ENCODE data around the gene RAPGEF5. TPM values are rescaled to one million over a fixed set of nuclear protein-coding genes. Genes with fewer than 3 reads are reported as not detected.

The RAPGEF5 gene
- total and polyA plus RNA-seq, 10 of the 15 experiments (the other 5 are each of a cell fraction or from before 2014, with no cell fraction given): 0.38 to 4.0 (median 1.6) TPM; not detected in 1

DNA sequence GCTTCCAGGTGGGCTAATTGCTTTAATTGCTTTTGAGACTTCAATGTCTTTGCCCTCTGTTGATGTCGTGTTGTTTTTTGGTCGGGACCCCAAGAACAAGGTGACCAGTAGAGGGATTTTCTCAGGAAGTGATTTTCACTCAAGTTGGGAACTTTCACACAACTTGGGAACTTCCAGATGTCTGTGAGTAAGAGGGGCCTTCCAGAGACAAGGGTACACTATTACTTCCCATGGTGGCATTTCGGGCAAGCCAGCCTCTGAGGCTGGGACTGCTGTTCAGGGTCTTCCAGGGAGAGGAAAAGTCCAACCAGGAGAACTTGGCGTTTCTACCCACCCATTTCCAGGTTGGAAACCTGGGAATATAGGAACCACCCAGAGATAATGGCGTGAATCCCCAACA is 241.3 kb downstream of the RAPGEF5 start (continued):
- TF ChIP-seq WRNIP1 (IDR thresholded peaks at IDR 0.05; ENCODE audit: borderline replicate concordance, low read depth, low read length): no peak
- no peak for TF ChIP-seq ATF7 (IDR thresholded peaks at IDR 0.05; ENCODE audit: low read depth)
- TF ChIP-seq, protein P1, sequence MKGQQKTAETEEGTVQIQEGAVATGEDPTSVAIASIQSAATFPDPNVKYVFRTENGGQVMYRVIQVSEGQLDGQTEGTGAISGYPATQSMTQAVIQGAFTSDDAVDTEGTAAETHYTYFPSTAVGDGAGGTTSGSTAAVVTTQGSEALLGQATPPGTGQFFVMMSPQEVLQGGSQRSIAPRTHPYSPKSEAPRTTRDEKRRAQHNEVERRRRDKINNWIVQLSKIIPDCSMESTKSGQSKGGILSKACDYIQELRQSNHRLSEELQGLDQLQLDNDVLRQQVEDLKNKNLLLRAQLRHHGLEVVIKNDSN (IDR thresholded peaks at IDR 0.05; ENCODE audit: borderline replicate concordance, extremely low read length, insufficient read depth, low read depth, low read length): no peak
- TF ChIP-seq, protein P2, sequence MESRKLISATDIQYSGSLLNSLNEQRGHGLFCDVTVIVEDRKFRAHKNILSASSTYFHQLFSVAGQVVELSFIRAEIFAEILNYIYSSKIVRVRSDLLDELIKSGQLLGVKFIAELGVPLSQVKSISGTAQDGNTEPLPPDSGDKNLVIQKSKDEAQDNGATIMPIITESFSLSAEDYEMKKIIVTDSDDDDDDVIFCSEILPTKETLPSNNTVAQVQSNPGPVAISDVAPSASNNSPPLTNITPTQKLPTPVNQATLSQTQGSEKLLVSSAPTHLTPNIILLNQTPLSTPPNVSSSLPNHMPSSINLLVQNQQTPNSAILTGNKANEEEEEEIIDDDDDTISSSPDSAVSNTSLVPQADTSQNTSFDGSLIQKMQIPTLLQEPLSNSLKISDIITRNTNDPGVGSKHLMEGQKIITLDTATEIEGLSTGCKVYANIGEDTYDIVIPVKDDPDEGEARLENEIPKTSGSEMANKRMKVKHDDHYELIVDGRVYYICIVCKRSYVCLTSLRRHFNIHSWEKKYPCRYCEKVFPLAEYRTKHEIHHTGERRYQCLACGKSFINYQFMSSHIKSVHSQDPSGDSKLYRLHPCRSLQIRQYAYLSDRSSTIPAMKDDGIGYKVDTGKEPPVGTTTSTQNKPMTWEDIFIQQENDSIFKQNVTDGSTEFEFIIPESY (IDR thresholded peaks at IDR 0.05): no peak

DNA sequence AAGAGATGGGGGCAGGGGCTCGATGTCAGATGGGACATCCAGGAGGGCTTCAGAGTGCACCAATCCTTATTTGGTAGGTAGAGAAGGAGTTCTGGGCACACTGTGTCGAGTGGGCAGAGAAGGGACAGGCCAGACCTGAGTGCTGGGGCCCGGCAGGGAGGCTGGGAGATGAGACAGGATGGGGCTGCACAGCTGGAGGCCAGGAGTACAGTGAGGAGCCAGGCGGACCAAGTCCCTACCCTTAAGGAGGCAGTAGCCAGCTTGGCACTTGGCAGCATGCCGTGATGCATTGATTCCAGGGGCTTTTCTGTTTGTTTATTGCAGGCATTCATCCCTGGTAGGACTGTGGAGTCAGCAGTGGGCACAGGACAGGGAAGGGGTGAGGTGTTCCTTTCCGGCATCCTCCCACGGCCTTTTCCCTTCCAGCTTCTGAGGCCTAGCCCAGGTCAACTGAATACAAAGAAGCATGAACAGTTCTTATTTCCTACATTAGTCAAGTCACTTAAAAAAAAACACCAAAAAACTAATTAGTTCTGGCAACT is 242.4 kb downstream of the RAPGEF5 start:
- no peaks in the 10 kb centered on the region for H3K79me2 ChIP-seq (ENCODE audit: control insufficient read depth, insufficient read depth, low read length)
- DNase-seq (ENCODE audit: low read depth, low spot score) (no peak), FAIRE-seq (no peak), ATAC-seq (no peak)
- intact Hi-C loops (cut with micrococcal nuclease; ENCODE audit: unreplicated experiment) (no loop called here), in situ Hi-C loops (cut with MboI) (loop anchor here (25.0 kb wide), 1 partner anchor 623 kb away; the partner anchor contains the start of gene IL6)
- no peaks in the 10 kb centered on the region for H3K36me3 ChIP-seq (ENCODE audit: control insufficient read depth in 2 of 2, insufficient read depth in 2 of 2, low read length in 1 of 2)
- POLR2A ChIA-PET: interaction anchor here (0.6 kb wide), 3 partner anchors 184 to 731 kb away, joined by 3 read pairs; no protein-coding TSS in a partner anchor
- no TSS peak for BruUV-seq (replicated peaks)
- H3K27ac ChIP-seq (ENCODE audit: control insufficient read depth, insufficient read depth): no peak overlapping the region
- SMC1A ChIA-PET (ENCODE audit: uncharacterized antibody, unreplicated experiment): interaction anchor here (0.6 to 2.0 kb wide), 4 partner anchors 38 to 375 kb away, joined by 3 to 5 read pairs (median 3); no protein-coding TSS in a partner anchor
- peaks cover 18% of the 10 kb centered on the region; the same call in 1 of the 2 replicates for H3K4me1 ChIP-seq (ENCODE audit: control insufficient read depth, insufficient read depth, low read length)
- 34% methylated on average over 7 of the region's 7 CpGs for WGBS (ENCODE audit: insufficient coverage, insufficient replicate concordance, low lambda C conversion rate, missing lambda C conversion rate)
- TF ChIP-seq EED (IDR thresholded peaks at IDR 0.05; ENCODE audit: low read depth): no peak
- TF ChIP-seq WRNIP1 (IDR thresholded peaks at IDR 0.05; ENCODE audit: borderline replicate concordance, low read depth, low read length): no peak
- TF ChIP-seq, protein P3, sequence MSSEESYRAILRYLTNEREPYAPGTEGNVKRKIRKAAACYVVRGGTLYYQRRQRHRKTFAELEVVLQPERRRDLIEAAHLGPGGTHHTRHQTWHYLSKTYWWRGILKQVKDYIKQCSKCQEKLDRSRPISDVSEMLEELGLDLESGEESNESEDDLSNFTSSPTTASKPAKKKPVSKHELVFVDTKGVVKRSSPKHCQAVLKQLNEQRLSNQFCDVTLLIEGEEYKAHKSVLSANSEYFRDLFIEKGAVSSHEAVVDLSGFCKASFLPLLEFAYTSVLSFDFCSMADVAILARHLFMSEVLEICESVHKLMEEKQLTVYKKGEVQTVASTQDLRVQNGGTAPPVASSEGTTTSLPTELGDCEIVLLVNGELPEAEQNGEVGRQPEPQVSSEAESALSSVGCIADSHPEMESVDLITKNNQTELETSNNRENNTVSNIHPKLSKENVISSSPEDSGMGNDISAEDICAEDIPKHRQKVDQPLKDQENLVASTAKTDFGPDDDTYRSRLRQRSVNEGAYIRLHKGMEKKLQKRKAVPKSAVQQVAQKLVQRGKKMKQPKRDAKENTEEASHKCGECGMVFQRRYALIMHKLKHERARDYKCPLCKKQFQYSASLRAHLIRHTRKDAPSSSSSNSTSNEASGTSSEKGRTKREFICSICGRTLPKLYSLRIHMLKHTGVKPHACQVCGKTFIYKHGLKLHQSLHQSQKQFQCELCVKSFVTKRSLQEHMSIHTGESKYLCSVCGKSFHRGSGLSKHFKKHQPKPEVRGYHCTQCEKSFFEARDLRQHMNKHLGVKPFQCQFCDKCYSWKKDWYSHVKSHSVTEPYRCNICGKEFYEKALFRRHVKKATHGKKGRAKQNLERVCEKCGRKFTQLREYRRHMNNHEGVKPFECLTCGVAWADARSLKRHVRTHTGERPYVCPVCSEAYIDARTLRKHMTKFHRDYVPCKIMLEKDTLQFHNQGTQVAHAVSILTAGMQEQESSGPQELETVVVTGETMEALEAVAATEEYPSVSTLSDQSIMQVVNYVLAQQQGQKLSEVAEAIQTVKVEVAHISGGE (CRISPR knock-in tag; IDR thresholded peaks at IDR 0.05): no peak
- TF ChIP-seq, protein P4, sequence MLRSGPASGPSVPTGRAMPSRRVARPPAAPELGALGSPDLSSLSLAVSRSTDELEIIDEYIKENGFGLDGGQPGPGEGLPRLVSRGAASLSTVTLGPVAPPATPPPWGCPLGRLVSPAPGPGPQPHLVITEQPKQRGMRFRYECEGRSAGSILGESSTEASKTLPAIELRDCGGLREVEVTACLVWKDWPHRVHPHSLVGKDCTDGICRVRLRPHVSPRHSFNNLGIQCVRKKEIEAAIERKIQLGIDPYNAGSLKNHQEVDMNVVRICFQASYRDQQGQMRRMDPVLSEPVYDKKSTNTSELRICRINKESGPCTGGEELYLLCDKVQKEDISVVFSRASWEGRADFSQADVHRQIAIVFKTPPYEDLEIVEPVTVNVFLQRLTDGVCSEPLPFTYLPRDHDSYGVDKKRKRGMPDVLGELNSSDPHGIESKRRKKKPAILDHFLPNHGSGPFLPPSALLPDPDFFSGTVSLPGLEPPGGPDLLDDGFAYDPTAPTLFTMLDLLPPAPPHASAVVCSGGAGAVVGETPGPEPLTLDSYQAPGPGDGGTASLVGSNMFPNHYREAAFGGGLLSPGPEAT (IDR thresholded peaks at IDR 0.05; ENCODE audit: low read depth): no peak
- no peak for TF ChIP-seq BMI1 (IDR thresholded peaks at IDR 0.05; ENCODE audit: borderline replicate concordance)
- no peak for TF ChIP-seq SP1 (IDR thresholded peaks at IDR 0.05; ENCODE audit: low read depth, low read length)
- no peak for TF ChIP-seq ZZZ3 (IDR thresholded peaks at IDR 0.05; ENCODE audit: control insufficient read depth, insufficient read length, low read depth)
- TF ChIP-seq NBN (IDR thresholded peaks at IDR 0.05): no peak
- no peak for TF ChIP-seq TARDBP (IDR thresholded peaks at IDR 0.05; ENCODE audit: borderline replicate concordance)
- TF ChIP-seq IRF4 (IDR thresholded peaks at IDR 0.05; ENCODE audit: low read depth, low read length): no peak
- TF ChIP-seq, protein P1 (IDR thresholded peaks at IDR 0.05; ENCODE audit: borderline replicate concordance, extremely low read length, insufficient read depth, low read depth, low read length): no peak
- CTCF ChIA-PET: interaction anchor here (0.6 to 3.1 kb wide), 4 partner anchors 9 to 376 kb away, joined by 3 to 14 read pairs (median 4); no protein-coding TSS in a partner anchor
- no peaks in the 10 kb centered on the region; the same call in 2 of the 3 replicates for H3K9me3 ChIP-seq (replicated peaks; ENCODE audit: control insufficient read depth, insufficient read depth, low read length)
- H3K9ac ChIP-seq (ENCODE audit: control insufficient read depth, insufficient read depth, low read length): no peak overlapping the region
- H3K27me3 ChIP-seq (replicated peaks in 1 of 2; ENCODE audit: control insufficient read depth in 2 of 2, insufficient read depth in 2 of 2, low read length in 1 of 2): no peaks in the 10 kb centered on the region
- RAD21 ChIA-PET (ENCODE audit: unreplicated experiment): interaction anchor here (0.5 to 1.2 kb wide), 4 partner anchors 75 to 340 kb away, joined by 3 to 4 read pairs (median 3); no protein-coding TSS in a partner anchor
- H3K4me2 ChIP-seq (ENCODE audit: control insufficient read depth, insufficient read depth): no peak overlapping the region
- H2AFZ ChIP-seq (ENCODE audit: control insufficient read depth, low read depth, low read length): no peak overlapping the region
- no peaks in the 10 kb centered on the region for H4K20me1 ChIP-seq (ENCODE audit: control insufficient read depth, insufficient read depth)
- no peak overlapping the region for H3K4me3 ChIP-seq

Data from GM12878 (cell line).